RPMI7951 (cell line): ENCODE results near the gene SYT15. TPM values are rescaled to one million over a fixed set of nuclear protein-coding genes. Genes with fewer than 3 reads are reported as not detected.

Experiments used
- total RNA-seq: library from RNA; depleted of rRNA; stranded (reverse); fragments of >200 nt; shearing (Covaris generic); gene quantifications from 2 replicates; pipeline ENCODE4 v1.2.3, GENCODE V29; 2014; rRNA removed

SYT15 gene
- total RNA-seq, 1 experiment from 2014 or later: under 0.01 TPM

Other genes starting within 250 kb of the SYT15 start
- gene ANXA8L1, start 203.4 kb upstream of the SYT15 start, total RNA-seq: 0.48 TPM in 1 of 2 replicates, not detected in the other
- 0.10 TPM in 1 of 2 replicates, not detected in the other for gene NPY4R, start 113.2 kb upstream of the SYT15 start, total RNA-seq
- gene GPRIN2, start 22.5 kb upstream of the SYT15 start, total RNA-seq: not detected in 2 replicates